Left hindlimb (tissue), 1 donor: ENCODE data around the gene EGFL7.
"Not testable (repeated sequence)": the region's sequence is repeated elsewhere in the genome, so short reads cannot be mapped to it uniquely, and the experiment has no call there.

Source experiments
- DNase-seq: peaks from one replicate; pipeline ENCODE4 v3.0.0-alpha.2; 2018

EGFL7 gene

DNA sequence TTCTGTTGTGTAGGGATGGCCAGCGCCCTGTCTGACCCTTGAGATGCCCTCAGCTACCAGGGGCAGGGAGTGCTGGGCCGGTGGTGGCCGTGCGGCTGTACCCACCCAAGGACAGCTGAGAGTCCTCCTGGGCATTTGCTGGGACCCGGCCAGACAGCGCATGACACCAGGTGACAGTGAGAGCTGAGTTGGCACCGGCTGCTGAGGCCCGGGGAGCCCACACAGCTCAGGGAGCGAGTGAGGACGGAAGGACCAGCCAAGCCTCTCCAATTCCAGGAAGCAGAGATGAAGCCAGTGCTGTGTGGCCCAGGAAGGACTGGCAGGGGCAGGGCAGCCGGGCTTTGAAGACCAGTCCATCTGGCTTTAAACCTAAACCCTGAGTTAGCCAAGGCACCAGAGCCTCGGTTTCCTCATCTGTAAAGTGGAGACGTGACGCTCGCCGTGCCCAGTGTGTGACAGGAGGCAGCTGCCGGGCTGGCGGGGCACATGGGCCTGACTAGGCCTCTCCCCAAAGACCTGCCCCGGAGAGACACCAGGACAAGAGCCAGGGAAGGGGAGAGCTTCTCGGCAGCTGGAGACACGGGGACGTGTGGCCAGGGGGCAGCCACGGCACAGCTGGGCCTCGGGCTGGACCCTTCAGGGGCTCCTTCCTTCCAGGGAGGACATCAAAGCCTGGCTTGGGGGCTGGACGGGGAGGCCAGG, 27.5 kb downstream of the EGFL7 start:
- no peak for DNase-seq

DNA sequence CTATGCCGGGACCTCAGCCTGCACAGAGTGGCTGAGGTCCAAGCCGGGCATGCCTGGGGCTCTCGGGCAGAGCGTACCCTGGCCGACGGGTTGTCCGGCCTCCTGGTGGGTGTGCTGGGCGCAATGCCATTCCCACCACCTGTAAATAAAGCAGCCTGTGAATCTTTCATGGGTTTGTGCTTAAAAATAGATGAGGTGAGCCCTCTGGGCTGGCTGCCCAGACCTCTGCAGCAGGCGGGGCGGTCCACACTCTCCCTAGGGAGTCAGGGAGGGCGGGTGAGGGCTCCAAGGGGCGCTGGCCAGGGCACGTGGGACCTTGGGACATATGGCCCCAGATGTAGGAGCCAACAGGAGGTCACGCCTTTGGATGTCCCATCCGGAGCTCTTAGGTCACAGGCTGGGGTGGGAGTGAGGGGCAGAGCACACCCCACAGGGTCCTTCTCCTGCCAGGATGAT, 28.1 kb downstream of the EGFL7 start:
- DNase-seq, result peak; percentile 64

DNA sequence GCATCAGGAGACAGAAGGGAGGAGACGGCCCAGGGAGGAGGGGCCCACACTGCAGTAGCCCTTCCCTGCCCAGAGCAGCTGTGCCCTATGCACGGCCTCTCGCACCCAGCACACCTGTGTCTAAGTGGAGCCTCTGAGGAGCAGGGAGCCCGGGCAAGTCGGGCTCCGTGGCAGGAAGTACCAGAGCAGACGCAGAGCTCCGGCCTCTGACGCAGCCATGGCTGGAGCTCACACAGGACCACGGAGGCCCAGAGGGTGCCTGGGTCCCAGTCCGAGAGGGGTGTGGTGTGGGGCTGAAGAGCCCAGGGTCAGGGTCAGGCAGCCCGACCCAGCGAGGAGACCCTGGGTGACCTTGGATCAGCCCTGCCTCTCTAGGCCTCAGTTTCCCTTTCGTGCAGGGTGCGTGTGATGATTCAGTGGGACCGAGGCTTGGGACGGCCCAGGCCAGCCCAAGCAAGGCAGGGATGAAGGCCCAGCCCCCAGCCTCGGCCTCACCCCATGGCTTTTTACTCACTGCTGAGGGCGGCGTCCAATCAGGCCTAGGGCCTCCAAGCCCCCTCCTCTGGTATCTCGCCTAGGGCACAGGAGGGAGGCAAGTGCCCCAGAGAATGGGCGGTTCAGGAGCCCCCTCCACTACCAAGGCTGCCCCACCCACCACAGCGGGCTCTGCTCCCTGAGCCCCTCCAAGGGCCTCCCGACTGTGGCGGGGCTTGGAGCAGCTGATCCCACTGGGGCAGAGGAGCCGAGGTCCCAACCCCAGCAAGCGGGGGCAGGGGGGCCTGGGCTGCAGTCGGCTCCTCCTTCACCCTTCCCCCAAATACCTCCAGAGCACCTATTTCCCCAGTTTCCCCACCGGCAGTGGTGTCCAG, 28.8 kb downstream of the EGFL7 start:
- DNase-seq, result no peak

DNA sequence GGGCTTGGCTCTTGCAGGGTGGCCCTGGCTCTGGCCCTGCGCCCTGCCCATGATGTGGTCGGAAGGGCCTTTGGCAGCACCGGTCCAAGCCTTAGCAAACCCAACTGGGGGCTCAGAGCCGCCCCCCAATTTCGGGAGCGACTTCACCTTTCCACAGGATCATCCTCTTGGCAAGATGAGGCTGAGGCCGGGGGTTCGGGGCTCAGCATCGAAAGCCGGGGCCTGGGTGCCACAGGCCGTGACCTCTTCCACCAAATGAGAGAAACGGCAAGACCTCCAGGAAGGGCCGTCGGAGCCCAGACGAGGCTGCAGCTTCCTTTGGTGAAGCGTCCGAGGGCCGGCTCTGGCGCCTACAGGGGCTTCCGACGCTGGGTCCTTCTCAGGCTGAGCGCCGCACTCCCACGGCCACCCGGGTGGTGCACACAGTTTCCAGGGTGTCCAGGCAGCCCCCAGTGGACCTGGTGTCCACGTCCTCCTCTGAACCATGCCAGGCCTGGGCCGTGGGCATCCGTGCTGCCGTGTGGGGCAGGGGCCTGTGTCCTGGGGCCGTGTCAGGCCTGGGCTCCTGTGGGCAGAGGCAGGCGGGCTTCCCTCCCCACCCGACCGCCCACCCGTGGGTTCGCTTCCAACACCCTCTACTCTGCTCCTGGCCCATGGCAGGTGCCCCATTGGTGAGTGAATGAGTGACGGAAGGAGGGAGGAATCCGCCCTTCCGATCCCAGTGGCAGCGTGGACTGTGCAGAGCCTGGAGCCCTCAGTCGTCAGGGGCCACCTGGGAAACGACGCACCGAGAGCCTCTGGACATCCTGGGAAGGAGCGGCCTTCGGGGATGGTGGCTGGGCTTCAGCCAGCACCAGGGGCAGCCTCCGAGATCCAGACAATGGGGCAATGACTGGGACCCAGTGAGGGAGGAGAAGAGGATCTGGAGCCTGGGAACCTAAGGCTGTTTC, 29.7 kb downstream of the EGFL7 start:
- DNase-seq, result no peak

DNA sequence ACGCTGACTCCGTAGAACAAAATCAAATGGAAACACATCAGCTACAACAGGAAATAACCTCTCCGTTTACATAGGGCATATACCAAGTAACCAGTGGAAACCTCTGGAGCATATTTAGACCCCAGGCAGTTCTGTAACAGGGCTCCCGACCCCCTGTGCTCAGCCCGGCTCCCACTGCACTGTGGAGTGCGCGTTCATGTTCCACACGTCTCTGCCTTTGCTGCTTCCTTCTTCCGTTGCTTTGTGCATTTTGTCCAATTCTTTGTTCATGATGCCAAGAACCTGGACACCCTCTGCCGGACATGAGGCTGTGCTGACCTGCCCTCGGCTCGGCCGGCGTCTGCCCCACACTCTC, 30.4 kb downstream of the EGFL7 start:
- DNase-seq, result no peak

DNA sequence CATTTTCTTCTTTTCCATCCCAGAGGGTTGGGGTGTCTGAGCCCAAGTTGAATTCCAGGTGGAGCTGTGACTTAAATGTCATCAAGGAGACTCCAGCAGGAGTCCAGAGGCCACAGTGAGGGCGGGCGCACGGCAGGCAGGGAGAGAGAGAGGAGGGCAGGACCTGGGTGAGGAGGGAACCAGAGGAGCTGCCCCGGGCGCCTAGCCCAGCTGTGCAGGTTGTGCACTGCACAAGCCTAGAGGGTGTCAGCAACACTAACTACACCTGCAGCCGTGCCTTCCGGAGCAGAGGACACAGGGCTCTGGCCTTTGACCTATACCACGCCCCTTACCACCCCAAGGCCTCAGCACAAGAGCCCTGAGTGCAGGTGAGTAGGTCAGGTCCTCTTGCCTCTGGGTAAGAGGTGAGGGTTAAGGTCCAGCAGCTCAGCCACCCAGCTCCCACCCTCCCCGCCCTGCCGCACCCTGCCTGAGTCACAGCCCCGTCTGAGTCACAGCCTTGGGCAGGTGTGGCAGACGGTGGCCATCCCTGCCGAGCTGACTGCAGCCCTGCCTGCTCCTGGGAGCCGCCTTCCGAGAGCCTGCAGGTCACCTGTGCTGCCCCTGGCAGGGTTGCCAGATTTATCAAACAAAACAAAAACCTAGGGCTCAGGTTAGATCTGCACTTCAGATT, 30.9 kb downstream of the EGFL7 start:
- DNase-seq, result no peak

DNA sequence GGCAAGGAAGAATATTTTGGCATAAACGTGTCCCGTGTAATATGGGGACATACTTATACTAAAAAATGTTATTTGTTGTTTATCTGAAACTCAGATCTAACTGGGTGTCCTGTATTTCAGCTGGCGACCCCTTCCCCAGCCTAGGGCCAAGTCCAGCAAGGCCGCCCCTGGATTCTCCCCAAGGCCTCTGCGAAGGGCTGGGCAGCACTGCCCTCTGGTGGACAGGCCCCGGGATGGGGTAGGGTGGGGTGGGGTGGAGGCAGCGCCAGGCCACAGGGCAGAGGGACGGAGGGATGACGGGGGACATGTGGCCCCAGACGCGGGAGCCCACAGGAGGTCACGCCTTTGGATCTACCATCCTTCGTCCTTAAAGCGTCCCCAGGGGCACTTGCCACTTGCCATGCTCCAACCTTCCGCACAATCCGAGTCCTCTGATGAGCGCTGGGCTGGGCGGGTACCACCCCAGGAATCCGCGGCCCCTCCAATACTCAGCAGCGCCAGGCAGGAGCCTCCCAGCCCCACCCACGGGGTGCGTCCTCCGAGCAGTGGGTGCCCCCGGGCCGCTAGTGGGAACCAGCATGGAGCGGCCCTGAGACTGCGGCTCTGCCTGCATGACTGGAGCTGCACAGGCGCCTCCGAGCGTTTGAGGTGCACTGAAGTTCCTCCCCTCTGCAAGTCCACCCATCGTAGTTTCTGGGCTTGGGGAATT, 31.6 kb downstream of the EGFL7 start:
- no peak for DNase-seq

DNA sequence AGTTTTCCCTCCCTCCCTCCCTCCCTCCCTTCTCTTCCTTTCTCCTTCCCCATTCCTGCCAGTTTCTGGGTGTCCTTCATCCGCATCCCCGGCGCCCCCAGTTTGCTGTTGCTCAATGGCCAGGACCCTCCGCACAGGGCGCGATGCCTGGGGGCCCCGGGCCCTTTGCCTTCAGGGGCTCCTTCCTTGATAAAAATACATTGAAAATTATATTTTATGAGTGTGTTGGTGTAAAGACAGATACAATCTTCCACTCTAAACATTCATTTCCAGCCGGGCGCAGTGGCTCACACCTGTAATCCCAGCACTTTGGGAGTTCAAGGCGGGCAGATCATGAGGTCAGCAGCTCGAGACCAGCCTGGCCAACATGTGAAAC, 32.1 kb downstream of the EGFL7 start:
- DNase-seq, result no peak

DNA sequence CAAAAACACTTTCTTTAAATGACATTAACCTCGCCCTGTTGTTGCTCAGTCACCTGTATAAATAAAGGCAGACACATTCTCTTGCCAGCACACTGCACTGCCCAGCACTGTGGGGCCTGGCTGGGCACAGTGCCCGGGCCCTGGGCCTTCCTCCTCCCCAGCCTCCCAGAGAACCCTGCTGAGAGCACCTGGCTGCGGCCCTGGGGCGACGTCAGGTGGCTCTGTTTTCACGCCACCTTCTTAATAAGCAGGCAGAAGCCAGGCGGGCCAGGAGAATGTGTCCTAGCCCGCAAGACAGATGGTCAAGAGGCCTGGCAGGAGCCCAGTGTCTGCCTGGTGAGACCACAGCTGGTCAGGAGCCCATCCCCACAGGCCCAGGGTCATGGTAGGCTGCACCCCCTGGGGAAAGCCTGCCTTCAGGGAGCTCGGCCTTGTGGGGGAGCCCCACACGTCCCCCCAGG, 32.7 kb downstream of the EGFL7 start:
- DNase-seq, result no peak

DNA sequence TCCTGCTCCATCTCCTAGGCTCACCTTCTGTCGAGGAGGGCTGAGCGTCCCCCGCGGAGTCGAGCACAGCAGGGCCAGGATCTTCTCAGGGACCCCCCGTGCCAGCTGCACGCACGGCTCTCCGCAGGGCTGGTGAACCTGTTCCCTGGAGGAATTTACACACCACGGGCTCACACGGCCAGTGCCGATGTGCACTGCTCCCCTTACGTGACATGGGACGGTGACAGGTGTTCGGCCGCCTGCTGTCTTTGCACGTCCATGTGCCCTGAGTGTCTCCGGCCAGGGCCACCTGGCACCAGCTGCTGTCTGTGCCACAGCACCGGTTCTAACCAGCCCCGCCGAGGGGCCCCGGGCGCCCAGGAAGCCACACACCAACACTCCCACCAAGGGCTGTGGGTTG, 33.2 kb downstream of the EGFL7 start:
- DNase-seq, result peak; percentile 41

DNA sequence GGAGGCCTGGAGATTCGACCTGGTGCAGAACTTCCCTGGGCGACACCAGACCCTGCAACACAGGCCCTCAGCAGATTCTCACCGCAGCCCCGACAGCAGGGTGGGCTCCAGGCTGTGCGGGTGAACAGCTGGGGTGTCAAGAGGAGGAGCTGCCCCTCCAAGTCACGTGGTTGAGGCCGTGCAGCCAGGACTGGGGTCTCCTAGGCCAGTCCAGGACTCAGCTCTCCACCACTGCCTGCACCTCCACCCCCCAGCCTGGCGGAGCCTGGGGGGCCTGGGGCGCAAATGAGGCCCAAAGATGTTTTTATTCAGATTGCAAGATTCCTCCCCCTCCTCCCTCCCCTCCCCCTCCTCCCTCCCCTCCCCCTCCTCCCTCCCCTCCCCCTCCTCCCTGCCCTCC, 33.8 kb downstream of the EGFL7 start:
- no peak for DNase-seq

DNA sequence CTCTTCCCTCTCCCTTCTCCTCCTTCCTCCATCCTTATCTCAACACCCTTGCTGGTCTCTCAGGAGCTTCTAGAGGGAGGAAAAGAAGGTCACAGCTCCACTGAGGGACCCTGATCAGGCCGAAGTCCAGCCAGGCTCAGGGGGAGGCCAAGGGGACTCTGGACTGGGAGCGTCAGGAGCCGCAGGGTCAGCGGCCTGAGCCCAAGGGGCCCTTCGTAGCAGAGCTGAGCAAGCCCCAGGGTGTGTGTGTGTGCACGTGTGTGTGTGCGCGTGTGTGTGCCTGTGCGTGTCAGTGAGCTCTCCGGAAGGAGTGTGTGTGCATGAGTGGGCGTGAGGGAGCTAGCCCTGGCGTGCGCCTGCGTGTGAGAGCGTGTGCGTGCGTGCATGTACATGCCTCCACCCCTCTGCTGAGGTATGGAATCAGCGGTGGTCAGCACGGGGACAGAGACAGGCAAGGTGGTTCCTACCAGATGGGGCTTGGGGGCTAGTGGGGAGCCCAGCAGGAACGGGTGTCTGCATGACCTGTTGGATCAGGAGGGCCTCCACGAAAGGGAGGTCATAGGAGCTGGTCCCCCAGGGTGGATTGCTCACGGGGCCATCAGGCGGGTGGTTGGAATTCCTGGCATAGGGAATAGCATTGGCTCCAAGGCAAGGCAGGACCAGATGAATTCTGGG, 34.6 kb downstream of the EGFL7 start:
- DNase-seq, result no peak

DNA sequence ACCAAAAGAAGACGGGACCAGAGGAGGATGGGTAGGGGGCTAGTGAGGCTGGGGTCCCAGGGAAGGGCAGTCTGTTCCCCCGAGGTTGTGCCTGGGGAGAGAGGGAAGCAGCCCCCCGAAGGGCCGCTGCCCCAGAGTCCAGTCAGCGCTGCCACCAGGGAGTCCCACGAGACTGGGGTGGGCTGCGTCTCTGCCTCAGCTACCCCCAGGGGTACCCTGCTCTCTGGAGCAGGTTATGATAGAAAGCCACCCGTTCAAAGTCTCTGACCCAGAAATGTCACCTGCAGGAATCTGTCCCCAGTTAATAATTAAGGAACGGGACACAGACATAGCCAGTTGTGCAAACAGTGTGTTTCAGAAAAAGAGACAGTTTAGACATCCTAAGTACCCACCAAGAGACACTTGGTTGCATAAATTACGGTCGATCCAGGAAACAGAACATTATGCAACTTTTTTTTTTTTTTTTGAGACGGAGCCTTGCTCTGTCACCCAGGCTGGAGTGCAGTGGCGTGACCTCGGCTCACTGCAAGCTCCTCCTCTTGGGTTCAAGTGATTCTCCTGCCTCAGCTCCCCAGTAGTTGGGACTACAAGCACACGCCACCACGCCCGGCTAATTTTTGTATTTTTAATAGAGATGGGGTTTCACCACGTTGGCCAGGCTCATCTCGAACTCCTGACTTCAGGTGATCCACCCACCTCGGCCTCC, 35.3 kb downstream of the EGFL7 start:
- no peak for DNase-seq

DNA sequence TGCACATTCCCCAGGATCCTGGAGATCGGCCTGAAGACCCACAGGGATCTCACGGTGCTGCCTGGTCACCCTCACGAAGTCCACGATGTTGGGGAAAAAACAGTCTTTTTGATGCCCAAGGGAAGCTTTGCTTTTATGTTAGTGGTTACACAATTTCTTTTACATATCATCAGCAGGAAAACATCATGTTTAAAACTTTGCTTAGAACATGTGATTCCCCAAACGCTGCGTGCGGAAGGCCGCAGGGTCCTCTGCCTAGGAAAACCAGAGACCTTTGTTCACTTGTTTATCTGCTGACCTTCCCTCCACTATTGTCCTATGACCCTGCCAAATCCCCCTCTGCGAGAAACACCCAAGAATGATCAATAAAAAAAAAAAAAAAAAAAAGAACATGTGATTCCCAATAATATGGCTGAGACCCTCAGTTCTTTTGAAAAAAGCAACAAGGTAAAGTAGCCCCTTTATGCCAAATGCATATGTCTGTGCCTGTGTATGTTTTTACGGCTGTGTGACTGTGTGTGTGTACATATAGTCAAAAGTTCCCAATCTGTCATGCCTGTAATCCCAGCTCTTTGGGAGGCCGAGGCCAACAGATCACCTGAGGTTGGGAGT, 36.0 kb downstream of the EGFL7 start:
- no peak for DNase-seq

DNA sequence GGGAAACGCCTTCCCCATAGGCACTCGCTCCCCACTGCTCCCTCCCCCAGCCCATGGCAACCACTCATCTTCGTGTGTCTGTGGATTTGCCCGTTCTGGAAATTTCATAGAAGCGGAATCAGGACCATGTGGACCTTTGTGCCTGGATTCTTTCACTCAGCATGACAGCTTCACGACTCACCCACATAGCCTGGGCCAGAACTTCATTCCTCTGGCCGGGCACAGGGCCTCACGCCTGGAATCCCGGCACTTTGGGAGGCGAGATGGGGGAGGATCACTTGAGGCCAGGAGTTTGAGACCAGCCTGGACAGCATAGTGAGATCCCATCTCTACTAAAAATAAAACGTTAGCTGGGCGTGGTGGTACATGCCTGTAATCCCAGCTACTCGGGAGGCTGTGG, 37.6 kb downstream of the EGFL7 start:
- DNase-seq, result no peak

DNA sequence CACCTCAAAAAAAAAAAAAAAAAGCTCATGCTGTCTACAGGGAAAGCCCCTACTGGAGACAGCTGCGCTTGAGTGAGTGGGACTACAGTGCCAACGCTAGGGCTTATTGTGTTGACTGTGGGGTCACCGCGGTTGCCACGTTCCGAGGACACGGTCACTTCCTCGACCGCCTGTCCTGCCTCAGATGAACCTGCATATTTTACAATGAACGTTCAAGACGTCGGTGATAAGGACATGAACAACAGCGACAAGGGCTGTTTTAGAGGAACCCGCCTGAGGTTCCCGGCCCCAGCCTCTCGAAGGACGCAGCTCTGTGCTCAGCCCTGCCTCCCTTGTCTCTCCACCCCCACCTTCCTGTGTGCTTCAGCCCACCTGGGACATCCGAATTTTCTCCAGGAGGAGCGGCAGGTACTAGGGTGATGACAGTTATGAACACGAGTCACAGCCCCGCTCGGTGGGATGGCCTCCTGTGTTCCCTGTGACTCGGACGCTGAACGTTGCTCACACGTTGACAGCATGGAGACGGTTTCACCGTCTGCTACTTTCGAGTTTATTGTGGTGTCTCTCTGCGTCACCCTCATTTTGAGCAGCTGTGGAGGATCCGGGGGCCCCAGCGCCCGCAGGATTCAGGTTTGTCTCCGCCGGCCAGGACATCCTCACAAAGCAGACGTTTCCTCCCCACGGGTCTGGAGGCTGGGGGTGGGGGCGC, 38.4 kb downstream of the EGFL7 start:
- DNase-seq, result no peak

DNA sequence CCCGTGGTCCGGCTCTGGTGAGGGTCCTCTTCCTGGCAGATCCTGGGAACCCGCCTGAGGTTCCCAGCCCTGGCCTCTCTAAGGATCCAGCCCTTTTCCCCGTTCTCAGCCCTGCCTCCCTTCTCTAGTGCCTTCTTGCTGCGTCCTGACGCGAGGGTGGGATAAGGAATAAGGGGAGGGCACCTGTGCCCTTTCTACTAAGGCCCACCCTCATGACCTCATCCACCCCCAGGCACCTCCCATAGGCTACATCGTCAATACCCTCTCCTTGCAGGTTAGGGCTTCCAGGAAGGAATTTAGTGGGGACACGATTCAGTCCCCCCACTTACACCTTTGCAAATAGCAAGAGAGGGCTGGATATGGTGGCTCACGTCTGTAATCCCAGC, 38.9 kb downstream of the EGFL7 start:
- no peak for DNase-seq

DNA sequence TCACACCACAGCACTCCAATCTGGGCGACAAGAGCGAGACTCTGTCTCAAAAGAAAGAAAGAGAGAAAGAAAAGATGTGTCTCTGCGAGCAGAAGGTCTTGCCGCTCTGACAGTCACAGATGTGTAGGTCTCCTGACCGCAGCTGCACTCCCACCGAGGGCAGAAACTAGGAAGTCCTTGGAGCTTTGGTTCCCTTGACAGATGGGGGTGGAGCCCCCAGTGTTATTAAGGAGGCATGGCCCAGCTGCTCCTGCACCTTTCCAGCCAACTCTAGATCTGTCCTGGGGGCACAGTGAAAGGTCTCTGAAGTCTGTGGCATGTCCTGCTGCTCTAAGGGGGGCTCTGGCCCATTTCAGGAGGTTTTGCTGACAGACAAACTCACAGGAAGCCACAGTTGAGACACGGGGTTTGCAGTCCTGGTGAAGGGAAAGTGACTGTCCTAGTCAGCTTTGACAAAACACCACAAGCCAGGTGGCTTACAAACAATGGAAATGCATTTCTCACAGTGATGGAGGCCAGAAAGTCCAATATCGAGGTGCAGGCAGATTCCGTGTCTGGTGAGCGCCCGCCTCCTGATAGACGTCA, 40.7 kb downstream of the EGFL7 start:
- DNase-seq, result no peak

DNA sequence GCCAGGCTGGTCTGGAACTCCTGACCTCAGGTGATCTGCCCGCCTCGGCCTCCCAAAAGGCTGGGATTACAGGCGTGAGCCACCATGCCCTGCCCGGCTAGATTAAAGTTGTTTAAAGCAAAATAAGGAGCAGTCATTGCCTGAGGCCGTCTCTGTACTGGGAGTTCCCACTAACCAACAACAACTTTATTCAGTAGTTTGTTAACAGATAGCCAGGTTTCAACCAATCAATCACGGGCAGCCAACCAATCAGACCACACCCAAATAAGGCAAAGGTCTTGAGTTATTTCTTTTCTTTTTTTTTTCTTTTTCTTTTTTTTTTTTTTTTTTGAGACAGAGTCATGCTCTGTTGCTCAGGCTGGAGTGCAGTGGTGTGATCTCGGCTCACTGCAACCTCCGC, 42.0 kb downstream of the EGFL7 start:
- DNase-seq, result not testable (repeated sequence)
